Glomerular visceral epithelial cell (primary cell): ENCODE data around the gene MYO7B.
A peak's percentile ranks its signal among the peaks of the same experiment; 100 is the strongest.

ENCODE experiments used
- DNase-seq: peaks from one replicate; pipeline ENCODE4 v3.0.0-alpha.2; 2016; ENCODE audit errors: extremely low spot score

Gene MYO7B

DNA sequence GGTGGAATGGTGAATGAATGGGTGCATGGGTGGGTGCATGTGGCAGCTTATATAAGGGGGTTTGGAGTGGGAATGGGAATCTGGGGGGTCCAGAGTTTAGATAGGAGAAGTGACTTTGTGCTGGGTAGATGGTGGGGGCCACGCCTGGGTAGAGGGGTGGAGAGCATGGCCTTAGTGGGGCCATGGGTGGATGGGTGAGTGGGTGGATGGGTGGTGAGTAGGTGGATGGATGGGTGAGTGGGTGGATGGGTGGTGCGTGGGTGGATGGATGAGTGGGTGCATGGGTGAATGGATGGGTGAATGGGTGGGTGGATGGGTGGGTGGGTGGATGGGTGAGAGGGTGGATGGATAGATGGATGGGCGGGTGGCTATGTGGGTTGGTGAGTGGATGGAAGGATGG, 53.9 kb downstream of the MYO7B start:
- DNase-seq: no peak

DNA sequence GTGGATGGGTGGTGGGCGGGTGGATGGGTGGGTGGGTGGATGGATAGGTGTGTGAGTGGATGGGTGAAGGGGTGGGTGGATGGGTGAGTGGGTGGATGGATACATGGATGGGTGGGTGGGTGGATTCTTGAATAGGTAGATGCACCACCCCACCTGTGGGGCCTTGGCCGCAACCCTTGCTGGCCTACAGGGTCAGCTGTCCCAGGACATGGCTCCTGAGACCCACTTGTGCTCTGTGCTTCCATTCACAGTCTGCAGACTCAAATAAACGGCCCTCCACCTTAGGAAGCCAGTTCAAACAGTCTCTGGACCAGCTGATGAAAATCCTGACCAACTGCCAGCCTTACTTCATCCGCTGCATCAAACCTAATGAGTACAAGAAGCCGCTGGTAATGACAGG, 54.4 kb downstream of the MYO7B start:
- no peak for DNase-seq

DNA sequence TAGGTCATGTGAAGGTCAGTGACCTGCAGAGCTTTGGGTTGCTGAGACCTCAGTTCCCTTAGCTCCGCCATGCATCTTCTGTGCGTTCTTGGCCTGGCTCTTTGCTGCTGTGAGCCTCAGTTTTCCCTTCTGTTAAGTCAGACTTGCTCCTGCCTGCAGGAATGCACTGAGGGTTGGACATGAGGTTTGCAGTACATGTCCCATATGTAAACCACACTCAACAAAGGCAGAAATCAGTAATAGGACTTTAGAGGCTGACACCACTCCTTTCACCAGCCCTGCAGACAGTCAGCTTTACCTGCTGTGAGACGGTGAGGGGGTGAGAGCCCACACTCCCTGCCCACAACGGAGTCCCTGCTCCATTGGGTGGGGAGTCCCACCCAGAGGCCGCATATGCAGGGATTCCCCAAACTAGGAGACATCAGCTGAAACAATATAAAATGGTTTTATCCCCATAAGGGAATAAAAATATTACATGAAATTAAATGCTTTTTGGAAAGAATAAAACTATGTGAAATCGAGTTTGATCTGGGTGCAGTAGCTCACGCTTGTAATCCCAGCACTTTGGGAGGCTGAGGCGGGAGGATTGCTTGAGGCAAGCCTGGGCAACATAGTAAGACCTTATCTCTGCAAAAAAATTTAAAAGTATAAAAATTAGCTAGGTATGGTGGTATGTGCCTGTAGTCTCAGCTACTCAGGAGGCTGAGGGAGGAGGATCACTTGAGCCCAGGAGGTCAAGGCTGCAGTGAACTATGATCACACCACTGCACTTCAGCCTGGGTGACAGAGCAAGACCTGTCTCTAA, 55.1 kb downstream of the MYO7B start:
- DNase-seq: no peak

DNA sequence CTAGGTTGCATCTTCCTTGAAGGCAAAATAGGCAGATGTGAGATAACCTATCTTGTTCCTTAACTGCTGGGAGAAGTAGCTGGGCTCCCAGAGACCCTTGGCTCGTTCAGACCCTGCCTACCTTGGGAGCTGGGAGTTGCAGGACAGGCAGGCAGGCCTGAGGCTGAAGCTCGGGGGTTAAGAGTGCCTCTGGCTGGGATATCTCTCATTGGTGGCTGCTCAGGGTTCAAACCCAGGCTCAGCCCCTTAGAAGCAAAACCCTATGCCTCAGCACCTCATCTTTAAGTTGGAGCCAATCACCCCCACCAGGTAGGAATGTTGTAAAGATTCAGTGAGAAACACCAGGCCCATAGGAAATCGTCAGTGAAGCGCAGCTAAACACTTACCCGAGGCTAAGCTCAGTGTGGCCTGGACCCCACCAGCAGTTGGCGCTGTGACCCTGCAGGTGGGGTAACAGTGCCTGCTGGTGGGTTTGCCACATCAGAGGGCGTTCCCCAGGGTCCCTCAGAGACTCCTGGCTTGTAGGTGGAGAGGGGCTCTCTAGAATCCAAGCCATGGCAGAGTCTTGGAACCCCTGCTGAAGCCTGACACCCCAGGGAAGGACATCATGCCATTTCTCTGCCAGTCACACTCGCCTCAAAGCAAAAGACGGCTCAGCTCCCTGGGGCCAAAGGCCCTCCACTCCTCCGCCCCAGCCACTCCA, 55.9 kb downstream of the MYO7B start:
- peak; percentile 57 for DNase-seq

DNA sequence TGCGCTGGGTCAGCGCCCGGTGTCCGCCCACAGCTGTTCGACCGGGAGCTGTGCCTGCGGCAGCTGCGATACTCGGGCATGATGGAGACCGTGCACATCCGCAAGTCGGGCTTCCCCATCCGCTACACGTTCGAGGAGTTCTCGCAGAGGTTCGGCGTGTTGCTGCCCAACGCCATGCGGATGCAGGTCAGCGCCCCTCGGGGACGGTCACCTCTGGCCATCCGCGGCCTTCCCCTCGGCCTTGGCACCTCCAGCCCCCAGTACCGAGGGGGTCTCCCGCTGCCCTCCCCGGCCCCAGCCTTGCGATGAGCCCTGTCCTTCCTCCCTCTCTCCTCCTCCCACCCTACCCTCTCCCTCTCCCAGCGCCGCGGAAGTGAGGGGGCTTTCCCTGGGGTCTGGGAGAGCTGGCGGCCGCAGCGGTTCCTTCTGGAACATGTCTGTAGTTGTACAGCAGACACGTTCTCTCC, 57.3 kb downstream of the MYO7B start:
- DNase-seq: no peak

DNA sequence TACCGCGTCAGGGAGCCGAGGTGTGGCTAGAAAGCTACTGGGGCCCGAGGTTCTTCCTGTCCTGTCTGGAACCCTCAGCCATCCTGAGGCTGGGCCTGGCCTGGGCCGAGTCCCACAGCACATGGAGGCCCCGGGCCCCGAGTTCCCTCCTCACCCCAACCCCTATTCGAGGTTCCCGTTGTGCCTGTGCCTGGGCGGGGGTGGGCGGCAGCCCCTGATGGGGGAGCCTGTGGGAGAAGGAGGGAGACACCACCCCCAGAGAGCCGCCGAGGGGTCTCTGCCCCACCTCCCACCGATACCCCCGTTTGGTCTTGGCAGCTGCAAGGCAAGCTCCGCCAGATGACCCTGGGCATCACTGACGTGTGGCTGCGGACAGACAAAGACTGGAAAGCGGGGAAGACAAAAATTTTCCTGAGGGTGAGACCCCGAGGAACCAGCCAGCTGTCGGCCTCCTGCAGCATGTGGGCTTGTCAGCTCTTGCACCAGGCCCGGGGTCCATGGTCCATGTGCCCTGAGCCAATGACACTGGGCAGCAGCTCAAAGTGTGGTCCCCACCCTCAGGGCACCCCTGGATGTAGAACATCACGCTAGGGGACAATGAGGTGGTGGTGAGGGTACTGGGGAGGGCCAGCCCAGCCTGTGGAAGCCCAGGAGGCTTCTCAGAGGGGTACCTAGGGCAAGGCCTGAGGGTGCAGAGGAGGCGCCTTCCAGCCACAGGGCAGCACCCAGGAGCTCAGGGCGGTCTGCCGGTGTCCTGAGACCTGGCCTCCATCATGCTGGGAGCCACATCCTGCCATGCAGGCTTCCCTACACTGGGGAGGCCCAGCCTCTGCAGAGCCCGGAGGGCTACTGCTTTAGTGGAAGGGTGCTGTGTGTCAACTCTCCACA, 58.0 kb downstream of the MYO7B start:
- DNase-seq: no peak

DNA sequence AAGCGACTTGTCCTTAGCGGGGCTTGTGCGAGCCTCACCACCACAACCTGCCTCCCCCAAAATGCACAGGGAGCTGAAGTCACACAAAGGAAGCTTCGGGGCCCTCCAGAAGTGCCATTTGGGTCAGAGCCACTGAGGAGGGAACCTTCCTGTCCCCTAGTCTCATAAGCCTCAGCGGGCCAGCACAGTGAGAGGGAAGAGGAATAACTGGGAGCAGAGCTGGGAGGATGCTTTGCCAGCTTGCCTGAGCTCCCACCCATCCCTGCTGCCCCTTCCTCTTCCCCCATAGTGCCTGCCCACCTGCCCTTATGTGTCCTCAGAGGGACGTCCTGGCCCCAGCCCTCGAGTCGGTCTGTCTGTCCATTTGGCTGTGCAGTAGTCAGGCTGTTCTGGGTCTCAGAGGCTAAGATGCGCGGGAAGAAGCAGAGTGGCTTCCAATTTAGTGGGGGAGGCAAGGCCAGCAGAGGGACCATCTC, 58.7 kb downstream of the MYO7B start:
- no peak for DNase-seq

DNA sequence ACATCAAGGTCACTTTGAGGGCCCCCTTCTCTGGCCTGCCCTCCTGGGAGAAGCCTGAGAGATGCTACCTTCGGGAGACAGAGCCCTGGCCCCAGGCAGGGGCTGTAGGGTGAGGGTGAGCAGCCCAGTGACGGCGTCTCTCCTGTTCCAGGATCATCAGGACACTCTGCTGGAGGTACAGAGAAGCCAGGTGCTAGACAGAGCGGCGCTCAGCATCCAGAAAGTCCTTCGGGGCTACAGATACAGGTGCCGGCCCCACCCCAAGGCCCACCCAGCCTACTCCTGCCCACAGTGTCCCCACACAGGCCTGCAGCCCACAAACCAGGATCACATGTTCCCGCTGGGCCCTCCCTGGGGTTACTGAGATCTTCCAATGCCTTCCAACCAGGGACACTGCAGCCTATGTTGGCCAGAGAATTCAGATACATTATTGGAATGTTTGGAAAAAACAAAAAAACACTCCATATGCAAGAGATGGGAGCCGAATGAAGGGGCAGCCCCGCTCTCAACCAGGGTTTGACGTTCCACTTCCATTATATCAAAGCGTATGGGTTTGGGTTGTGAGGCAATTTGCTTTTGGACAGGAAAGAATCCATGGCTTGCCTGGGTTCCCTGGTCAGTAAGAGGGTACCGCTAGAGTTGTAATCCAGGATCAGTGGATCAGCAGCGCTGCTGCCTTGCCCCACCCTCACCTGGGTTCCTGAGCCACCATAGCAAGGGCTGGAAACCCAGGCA, 61.0 kb downstream of the MYO7B start:
- DNase-seq: no peak

DNA sequence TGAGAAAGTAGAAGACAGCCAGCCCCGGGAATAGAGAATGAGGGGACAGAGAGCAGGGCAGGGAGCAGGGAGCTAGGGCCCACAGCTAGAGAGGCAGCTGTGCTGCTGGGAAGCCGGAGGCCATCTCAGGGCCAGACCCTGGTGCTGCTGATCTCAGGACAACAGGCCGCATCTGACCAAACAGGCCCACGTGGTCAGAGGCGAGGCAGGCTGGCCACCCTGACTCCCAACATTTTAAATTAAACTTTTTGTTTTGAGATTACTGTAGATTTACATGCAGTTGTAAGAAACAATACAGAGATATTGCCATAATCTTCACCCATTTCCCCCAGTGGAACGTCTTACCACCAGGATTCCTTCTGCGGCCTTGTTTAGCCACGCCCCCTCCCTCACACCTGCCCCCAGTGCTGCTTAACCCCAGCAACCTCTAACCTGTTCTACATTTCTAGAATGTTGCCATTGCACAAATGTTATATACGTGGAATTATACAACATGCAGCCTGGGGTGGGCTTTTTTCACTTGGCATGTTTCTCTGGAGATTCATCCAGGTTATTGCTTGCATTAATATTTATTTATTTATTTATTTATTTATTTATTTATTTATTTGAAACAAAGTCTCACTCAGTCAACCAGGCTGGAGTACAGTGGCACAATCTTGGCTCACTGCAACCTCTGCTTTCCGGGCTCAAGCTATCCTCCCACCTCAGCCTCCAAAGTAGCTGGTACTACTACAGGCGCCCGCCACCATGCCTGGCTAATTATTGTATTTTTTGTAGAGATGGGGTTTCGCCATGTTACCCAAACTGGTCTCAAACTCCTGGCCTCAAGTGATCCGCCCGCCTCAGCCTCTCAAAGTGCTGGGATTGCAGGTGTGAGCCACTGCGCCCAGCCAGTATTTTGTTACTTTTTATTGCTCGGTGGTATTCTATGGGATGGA, 61.8 kb downstream of the MYO7B start:
- DNase-seq: no peak

DNA sequence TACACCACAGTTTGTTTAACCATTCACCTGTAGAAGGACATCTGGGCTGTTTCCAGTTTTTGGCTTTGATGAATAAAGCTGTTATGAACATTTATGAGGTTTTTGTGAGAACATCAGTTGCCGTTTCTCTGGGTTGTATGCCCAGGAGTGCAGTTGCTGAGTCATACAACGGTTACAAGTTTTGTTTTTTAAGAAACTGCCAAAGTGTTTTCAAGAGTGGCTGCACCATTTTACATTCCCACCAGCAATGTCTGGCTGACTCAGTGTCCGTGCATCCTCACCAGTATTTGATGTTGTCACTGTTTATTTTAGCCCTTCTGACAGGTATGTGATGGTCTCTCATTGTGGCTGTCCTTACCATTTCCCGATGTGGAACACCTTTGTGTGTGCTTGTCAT, 62.5 kb downstream of the MYO7B start:
- DNase-seq: no peak

DNA sequence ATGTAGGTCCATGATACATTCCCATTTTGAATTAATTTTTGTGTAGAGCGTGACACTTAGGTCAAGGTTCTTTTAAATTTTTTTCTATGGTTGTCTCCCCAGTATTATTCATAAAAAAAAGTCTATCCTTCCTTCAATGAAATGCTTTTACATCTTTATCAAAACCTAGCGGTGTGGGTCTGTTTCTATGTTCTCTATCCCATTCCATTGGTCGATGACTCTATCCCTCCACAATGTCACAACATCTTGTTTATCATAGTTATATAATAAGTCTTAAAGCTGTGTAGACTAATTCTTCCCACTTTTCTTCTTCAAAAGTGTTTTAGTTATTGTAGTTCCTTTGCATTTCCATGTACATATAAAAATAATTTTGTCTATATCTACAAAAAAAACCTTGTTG, 63.2 kb downstream of the MYO7B start:
- DNase-seq: no peak

DNA sequence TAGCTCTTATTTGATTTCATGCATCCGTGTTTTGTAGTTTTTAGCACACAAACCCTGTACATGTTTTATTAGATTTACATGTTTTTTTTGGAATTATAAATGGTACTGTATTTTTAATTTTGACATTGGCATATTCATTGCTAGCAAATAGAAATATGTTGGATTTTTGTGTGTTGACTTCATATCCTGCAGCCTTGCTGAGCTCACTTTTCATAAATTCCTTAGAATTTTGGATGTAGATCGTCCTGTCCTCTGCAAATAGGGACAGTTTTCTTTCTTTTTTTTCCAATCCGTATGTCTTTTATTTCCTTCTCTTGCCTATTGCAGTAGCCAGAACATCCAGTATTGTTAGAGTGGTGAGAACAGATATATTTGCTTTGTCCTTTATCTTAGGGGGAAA, 63.7 kb downstream of the MYO7B start:
- no peak for DNase-seq

DNA sequence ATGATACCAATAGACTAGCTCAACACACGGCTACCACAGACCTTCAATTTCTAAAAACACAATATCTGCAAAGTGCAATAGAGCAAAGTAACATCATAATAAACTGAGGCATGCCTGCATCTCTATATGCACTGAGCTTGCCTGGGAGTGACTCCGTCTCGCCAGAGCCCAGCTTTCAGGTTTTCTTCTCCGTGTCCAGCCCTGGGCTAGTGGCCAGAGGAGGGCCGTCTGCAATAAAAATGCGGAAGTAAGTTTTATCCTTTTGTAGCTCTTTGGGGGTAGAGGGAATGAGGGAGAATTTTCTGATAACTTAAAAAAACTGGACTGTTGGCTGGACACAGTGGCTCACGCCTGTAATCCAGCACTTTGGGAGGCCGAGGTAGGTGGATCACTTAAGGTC, 69.5 kb downstream of the MYO7B start:
- no peak for DNase-seq

DNA sequence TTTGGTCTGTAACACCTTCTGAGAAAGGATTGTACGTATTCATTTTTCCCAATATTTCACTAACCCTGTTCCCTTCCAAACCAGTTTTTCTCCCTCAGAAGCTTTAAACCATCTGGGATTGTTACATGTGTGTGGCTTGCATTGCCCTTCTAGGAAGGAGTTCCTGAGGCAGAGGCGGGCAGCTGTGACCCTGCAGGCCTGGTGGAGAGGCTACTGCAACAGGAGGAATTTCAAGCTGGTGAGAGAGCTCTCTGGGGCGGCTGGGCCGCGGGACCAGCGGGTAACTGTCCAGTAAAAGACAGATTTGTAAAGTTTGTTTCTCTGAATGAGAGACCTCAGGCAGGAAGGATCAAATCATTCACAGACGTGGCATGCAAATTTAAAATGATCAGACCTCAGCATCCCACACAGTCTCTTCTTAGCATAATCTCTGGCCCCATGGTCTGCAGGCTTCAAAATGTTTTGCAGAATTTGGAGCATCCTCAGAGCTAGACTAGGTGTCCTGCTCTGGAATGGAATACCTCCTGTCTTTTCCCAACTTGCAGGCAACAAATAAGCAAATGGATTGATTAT, 70.3 kb downstream of the MYO7B start:
- no peak for DNase-seq

DNA sequence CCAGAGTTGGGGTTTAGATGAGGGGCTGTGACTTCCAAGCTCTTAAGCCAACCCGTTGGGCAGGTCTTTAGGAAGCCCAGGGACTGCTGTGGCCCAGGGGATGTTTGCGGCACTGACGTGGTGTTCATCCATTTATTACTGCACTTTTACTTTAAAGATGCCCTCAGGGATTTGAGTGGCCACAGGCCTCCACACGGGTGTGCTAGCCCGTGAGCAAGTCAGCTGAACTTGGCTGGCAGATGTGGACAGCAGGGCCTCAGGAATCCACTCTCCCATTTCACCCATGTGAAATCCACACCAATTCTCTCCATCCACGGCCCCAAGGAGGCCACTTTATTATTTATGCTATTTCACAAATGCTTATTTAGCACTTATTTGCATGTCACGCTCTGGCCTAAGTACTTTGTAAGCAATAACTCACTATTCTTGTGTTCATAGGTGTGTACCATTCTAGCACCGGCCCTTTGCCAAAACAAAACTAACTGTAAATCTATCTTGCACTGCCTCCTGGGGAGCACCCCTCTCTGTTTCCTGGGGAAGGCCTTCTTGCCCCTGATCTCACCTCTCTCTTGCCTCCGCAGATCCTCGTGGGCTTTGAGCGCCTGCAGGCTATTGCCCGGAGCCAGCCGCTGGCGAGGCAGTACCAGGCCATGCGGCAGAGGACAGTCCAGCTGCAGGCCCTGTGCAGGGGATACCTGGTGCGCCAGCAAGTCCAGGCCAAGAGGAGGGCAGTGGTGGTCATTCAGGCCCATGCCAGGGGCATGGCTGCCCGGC, 71.3 kb downstream of the MYO7B start:
- DNase-seq: no peak

DNA sequence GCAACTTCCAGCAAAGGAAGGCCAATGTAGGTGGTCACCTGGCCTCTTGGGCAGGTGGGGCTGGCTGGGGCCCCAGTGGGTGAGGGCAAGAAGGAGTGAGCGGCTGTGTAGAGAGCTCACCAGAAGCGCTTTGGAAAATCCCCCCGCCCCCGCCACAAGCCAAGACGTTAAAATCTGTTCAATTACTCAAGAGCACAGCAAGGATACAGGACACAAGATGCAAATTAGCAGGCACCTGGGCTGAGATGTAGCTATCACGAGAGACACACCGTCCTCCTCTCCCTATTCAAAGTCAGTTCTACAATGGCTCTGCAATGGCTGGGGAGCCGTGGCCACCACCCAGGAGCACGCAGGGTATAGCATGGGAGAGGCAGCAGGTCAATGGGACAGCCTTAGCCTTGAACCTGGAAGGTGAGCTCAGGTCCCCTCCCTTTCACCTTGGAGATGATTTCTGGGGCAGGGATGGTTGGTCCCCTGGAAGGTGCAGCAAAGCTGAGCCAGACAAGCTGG, 72.0 kb downstream of the MYO7B start:
- no peak for DNase-seq

DNA sequence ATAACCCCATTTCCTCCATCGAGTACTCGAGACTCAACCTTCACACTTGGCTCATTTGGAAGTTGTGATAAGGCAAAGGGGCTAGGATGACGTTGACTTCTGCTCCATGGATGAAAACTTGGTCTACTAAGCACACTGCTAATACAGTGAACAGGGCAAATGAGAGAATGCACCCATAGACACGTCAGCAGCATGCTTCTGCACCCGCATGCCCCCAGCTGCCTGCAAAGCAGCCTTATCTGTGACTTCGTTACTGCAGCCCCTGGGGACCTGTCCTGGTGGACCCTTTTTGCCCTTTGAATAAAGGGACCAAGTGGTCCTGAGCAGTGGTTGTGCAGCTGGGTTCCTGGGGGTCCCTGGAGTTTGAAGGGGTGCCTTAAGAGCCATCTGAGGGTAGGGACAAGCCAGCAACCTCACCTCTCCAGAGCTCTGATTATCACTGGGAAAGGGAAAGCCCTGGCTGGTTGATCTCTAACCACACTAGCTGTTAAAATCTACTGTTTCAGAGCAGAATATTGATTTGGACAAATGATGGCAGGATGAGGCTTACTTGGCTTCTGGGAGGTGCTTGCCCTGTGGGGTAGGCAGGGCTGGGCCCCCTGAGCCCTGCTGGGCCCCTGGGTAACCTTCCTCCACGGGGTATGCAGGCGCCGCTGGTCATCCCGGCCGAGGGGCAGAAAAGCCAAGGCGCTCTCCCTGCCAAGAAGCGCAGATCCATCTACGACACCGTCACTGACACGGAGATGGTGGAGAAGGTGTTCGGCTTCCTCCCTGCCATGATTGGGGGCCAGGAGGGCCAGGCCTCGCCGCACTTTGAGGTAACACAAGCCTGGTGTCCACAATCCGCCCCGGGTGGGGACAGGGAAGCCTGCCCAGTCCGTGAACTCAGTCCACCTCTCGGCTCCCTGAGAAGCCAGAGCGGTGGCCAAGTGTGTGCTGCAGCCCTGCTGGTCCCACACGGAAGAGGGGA, 72.9 kb downstream of the MYO7B start:
- DNase-seq: no peak
